ENCODE results near the gene FHL1.
"Not testable (repeated sequence)": the region's sequence is repeated elsewhere in the genome, so short reads cannot be mapped to it uniquely, and the experiment has no call there.

The FHL1 gene

GRCh38 chrX:136227074-136227473 is 79.7 kb downstream of the FHL1 start:
- no peaks in the 10 kb centered on the region for H3K9me3 ChIP-seq
- no peaks in the 10 kb centered on the region for H3K4me1 ChIP-seq
- no peak overlapping the region for H3K27ac ChIP-seq
- TF ChIP-seq, protein P1, sequence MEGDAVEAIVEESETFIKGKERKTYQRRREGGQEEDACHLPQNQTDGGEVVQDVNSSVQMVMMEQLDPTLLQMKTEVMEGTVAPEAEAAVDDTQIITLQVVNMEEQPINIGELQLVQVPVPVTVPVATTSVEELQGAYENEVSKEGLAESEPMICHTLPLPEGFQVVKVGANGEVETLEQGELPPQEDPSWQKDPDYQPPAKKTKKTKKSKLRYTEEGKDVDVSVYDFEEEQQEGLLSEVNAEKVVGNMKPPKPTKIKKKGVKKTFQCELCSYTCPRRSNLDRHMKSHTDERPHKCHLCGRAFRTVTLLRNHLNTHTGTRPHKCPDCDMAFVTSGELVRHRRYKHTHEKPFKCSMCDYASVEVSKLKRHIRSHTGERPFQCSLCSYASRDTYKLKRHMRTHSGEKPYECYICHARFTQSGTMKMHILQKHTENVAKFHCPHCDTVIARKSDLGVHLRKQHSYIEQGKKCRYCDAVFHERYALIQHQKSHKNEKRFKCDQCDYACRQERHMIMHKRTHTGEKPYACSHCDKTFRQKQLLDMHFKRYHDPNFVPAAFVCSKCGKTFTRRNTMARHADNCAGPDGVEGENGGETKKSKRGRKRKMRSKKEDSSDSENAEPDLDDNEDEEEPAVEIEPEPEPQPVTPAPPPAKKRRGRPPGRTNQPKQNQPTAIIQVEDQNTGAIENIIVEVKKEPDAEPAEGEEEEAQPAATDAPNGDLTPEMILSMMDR (IDR thresholded peaks at IDR 0.05): no peak
- peaks cover 42 to 65% (median 46%) of the 10 kb centered on the region in 3 donors for H3K36me3 ChIP-seq
- H3K27me3 ChIP-seq: no peaks in the 10 kb centered on the region
- no peak for DNase-seq
- intact Hi-C loops (cut with DNase I; ENCODE audit: low total_unique reads): no loop called here
- no peak overlapping the region for H3K4me3 ChIP-seq

- no peaks in the 10 kb centered on the region for H3K9me3 ChIP-seq
- no peak overlapping the region for H3K4me3 ChIP-seq
- H3K27me3 ChIP-seq: no peaks in the 10 kb centered on the region
- no peak overlapping the region for H3K27ac ChIP-seq
- TF ChIP-seq, protein P1 (IDR thresholded peaks at IDR 0.05): no peak
- intact Hi-C loops (cut with DNase I; ENCODE audit: low total_unique reads): no loop called here
- H3K4me1 ChIP-seq: no peaks in the 10 kb centered on the region
- H3K36me3 ChIP-seq: peaks cover 38 to 56% (median 43%) of the 10 kb centered on the region in 3 donors
- DNase-seq: no peak
Observed at GRCh38 chrX:136227948-136228838, 80.9 kb downstream of the FHL1 start.

- Histone ChIP-seq H3K27me3 (no peaks in the 10 kb centered on the region), H3K4me3 (no peak overlapping the region), H3K9me3 (no peaks in the 10 kb centered on the region), H3K36me3 (peaks cover 34 to 51% (median 37%) of the 10 kb centered on the region in 3 donors), H3K27ac (no peak overlapping the region), H3K4me1 (no peaks in the 10 kb centered on the region)
- TF ChIP-seq, protein P1 (IDR thresholded peaks at IDR 0.05): no peak
- no peak for DNase-seq
- intact Hi-C loops (cut with DNase I; ENCODE audit: low total_unique reads): no loop called here
Observed at GRCh38 chrX:136228839-136229207, 81.5 kb downstream of the FHL1 start.

DNA sequence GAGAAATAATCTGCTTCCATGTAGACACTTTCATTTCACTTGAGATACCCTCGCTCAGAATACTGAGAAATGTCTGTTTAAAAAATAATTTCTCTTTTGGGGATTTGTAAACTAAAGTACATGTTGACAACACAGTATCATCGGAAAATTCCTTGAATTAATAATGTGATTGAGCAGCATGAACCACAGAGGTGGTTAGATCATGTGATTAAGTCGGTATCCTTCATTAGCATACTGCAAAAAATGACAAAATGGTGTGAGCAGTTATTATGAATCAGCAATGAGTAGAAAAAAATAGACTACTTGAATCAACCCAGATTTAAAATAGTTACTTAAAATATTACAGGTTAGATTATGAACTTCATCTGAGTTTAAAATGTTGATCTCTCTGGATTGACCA is 89.7 kb downstream of the FHL1 start:
- H3K4me1 ChIP-seq: no peaks in the 10 kb centered on the region
- no peak overlapping the region for H3K4me3 ChIP-seq
- intact Hi-C loops (cut with DNase I; ENCODE audit: low total_unique reads): no loop called here
- H3K27me3 ChIP-seq: no peaks in the 10 kb centered on the region
- peaks cover 18 to 27% (median 25%) of the 10 kb centered on the region in 3 donors for H3K36me3 ChIP-seq
- H3K27ac ChIP-seq: no peak overlapping the region
- no peak for DNase-seq
- no peaks in the 10 kb centered on the region for H3K9me3 ChIP-seq
- TF ChIP-seq, protein P1 (IDR thresholded peaks at IDR 0.05): no peak

DNA sequence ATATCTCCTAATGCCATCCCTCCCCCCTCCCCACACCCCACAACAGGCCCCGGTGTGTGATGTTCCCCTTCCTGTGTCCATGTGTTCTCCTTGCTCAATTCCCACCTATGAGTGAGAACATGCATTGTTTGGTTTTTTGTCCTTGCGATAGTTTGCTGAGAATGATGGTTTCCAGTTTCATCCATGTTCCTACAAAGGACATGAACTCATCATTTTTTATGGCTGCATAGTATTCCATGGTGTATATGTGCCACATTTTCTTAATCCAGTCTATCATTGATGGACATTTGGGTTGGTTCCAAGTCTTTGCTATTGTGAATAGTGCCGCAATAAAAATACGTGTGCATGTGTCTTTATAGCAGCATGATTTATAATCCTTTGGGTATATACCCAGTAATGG is 90.5 kb downstream of the FHL1 start:
- H3K27ac ChIP-seq; intact Hi-C loops (cut with DNase I; ENCODE audit: low total_unique reads); H3K4me1 ChIP-seq; H3K27me3 ChIP-seq; H3K9me3 ChIP-seq; DNase-seq; H3K4me3 ChIP-seq: not testable (repeated sequence)
- H3K36me3 ChIP-seq: peaks cover 13 to 32% (median 21%) of the 10 kb centered on the region in 3 donors

- Histone ChIP-seq H3K9me3 (no peaks in the 10 kb centered on the region), H3K27me3 (no peaks in the 10 kb centered on the region), H3K4me3 (no peak overlapping the region), H3K4me1 (peaks cover 0 to 20% (median 0%) of the 10 kb centered on the region in 4 donors), H3K36me3 (peaks cover 11 to 30% (median 21%) of the 10 kb centered on the region in 3 donors), H3K27ac (no peak overlapping the region)
- TF ChIP-seq, protein P1 (IDR thresholded peaks at IDR 0.05): no peak
- DNase-seq: no peak
- intact Hi-C loops (cut with DNase I; ENCODE audit: low total_unique reads): no loop called here
Observed at GRCh38 chrX:136246201-136246600, 98.9 kb downstream of the FHL1 start.
